SJCRH30 (cell line): Measurements from ENCODE around the gene IL12RB1. TPM values are rescaled to one million over a fixed set of nuclear protein-coding genes. Genes with fewer than 3 reads are reported as not detected.
"Not testable (repeated sequence)": the region's sequence is repeated elsewhere in the genome, so short reads cannot be mapped to it uniquely, and the experiment has no call there.

Experiments
- DNase-seq, 2 experiments: peaks; one replicate each; pipeline ENCODE4 v3.0.0-alpha.2; 2015 to 2020
- H3K27ac ChIP-seq: fragments of 250-450 bp; sonication (Bioruptor Pico); 2 replicates; pipeline ENCODE4 v1.5.1; 2020; ENCODE audit warnings: mild to moderate bottlenecking, moderate library complexity
- H3K27me3 ChIP-seq: fragments of 250-450 bp; sonication (Bioruptor Pico); 2 replicates; pipeline ENCODE4 v1.5.1; 2020; ENCODE audit warnings: mild to moderate bottlenecking, moderate library complexity
- H3K36me3 ChIP-seq: fragments of 250-450 bp; sonication (Bioruptor Pico); 2 replicates; pipeline ENCODE4 v1.5.1; 2020; ENCODE audit warnings: mild to moderate bottlenecking, moderate library complexity
- H3K4me1 ChIP-seq: fragments of 250-450 bp; sonication (Bioruptor Pico); 2 replicates; pipeline ENCODE4 v1.5.1; 2020; ENCODE audit warnings: mild to moderate bottlenecking, moderate library complexity
- H3K4me3 ChIP-seq: fragments of 250-450 bp; sonication (Bioruptor Pico); 2 replicates; pipeline ENCODE4 v1.5.1; 2020; ENCODE audit warnings: mild to moderate bottlenecking, moderate library complexity
- H3K9me3 ChIP-seq: fragments of 250-450 bp; sonication (Bioruptor Pico); replicated peaks from 2 replicates; pipeline ENCODE4 v1.5.1; 2020; ENCODE audit warnings: mild to moderate bottlenecking, moderate library complexity
- total RNA-seq: library from RNA; depleted of rRNA; stranded (reverse); fragments of >200 nt; shearing (Covaris generic); gene quantifications from 2 replicates; pipeline ENCODE4 v1.2.3, GENCODE V29; 2014

The IL12RB1 gene
- total RNA-seq, 1 experiment from 2014 or later, result not detected

DNA sequence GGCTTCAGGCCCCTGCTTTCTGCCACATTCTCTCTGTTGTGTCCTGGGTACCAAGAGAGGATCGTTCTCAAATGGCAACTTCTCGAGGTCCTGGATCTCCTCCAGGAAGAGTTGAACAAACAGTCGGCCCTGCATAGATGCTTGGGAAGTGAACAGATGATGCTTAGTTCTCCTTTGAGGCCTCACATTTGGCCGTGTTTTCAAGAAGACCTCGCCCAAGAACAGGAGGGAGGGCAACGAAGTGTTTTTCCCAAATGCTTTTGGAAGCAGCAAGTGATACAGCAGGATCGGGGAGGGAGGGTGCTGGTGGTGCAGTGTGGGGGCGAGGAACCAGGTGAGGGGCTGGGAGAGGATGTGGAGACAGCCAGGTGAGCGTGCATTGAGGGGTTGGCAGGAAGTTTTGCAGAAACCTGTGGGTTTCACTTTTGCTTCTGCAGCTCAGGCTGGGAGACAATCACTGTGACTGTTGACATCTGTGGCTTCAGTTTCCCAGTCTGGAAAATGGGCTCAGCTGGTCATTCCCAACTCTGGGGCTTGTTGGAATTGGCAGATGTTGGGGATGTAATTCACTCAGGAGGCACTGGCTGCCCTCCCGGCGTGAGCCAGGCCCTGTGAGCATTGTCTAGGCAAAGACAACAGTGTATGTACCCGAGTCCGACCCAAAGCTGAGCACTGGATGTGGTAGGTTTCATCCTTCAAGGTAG is 32.4 kb upstream of the IL12RB1 start:
- Histone ChIP-seq H3K4me3 (no peak overlapping the region), H3K27ac (no peak overlapping the region), H3K9me3 (no peaks in the 10 kb centered on the region), H3K4me1 (0 out of 2 replicates have a peak, but pooled peaks cover 5% of the 10 kb centered on the region), H3K27me3 (no peaks in the 10 kb centered on the region), H3K36me3 (no peaks in the 10 kb centered on the region)
- no peak for DNase-seq

DNA sequence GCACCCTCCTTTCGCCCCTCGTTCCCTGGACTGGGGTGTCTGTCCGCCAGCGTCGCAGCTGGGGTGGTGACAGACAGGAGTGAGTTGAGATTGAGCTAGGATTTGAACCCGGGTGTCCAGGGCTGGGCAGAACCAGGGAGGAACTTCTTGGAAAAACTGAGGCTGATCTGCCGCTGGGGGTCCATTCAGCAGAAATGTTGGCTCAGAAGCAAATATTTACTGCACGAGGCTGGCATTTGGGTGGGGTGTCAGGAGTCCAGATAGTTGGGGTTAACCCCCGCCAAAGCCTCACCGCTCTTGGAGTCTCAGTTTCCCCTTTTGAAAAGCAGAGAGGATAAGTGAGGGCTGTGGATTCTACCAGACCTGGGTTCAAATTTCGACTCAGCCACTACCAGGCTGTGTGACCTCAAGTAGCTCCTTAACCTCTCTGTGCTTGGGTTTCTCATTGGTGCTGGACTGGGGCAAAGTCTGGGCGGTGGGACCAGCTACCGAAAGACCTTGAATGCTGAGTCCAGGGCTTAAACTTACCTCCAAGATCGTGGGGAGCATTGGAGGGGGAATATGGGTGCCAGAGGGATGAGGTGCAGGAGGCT is 31.8 kb upstream of the IL12RB1 start:
- DNase-seq, result no peak
- Histone ChIP-seq H3K4me3 (peak overlapping the region; percentile 76), H3K9me3 (no peaks in the 10 kb centered on the region), H3K36me3 (no peaks in the 10 kb centered on the region), H3K27me3 (no peaks in the 10 kb centered on the region), H3K4me1 (0 out of 2 replicates have a peak, but pooled peaks cover 5% of the 10 kb centered on the region), H3K27ac (peak overlapping the region; percentile 38; the same call in 1 of the 2 replicates)

DNA sequence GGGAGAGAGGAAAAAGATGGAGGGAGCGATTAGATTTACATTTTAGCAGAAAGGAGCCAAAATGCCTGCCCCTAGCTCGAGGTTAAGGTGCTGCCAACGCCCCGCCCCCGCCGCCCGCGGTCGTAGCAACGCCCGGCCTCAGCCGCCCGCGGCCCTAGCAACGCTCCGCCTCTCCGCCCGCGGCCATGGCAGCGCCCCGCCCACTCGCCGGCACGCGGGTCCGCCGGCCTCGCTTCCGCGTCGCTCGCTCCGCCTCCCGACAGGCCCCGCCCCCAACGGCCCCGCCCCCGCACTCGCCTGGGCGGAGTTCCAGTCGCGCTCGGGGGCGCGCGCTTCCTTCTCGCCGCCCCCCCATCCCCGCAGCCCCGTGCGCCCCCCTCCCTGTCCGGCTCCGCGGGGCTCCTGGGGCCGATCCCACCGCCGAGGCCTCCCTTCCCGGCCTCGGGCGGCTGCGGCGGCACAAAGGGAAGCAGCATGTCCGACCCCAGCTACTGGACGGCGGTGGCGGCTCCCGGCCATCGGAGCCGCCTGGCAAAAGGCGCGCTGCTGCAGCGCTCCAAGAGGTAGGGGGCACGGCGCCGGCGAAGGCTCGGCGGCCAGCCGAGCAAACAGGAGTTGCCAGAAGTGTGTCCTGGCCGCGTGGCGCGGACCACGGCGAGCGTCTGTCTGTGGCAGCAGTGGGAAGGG is 31.1 kb upstream of the IL12RB1 start:
- peak; percentile 88 to 93 for DNase-seq
- peak overlapping the region; percentile 38; the same call in 1 of the 2 replicates for H3K27ac ChIP-seq

DNA sequence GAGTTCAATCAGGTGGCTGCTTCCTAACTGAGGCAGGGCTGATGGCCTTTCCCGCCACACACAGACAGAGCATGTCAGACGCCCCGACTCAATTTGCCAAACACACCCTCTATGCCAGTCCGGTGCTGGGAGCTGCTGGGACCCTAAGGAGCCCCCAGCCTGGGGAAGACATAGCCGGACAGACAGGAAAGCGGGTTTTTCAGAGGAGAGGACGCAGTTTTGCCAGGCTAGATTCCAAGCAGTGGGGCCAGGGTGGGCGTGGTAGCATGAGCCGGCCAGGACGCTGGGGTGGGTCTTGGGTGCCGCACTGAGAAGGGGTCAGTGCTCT is 30.6 kb upstream of the IL12RB1 start:
- Histone ChIP-seq H3K4me3 (peak overlapping the region; percentile 76), H3K27ac (no peak overlapping the region), H3K27me3 (no peaks in the 10 kb centered on the region; the same call in 1 of the 2 replicates), H3K4me1 (0 out of 2 replicates have a peak, but pooled peaks cover 5% of the 10 kb centered on the region), H3K9me3 (no peaks in the 10 kb centered on the region), H3K36me3 (no peaks in the 10 kb centered on the region)
- no peak for DNase-seq

More for the DNA sequence above, 31.1 kb upstream of the IL12RB1 start:
- Histone ChIP-seq H3K9me3 (no peaks in the 10 kb centered on the region), H3K4me1 (0 out of 2 replicates have a peak, but pooled peaks cover 5% of the 10 kb centered on the region), H3K36me3 (no peaks in the 10 kb centered on the region), H3K27me3 (no peaks in the 10 kb centered on the region), H3K4me3 (peak overlapping the region; percentile 76)

DNA sequence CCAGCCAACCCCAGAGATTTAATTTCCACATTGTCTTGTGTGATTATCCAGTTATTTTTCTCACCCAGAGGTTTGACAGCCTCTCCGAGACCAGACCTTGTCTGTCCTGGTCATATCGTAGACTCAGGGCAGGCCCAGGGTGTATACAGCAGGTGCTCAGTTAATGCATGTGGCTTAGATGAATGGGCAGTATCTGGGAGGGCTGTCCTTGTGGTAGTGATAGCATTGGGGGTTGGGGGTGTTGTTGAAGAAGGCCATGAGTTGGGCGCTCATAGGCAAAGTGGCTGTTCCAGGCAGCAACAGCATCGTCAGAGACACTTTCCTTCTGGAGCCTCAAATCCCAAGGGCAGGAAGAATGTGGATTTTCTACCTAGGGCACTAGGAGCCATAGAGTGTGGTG is 27.7 kb upstream of the IL12RB1 start:
- no peak overlapping the region for H3K27ac ChIP-seq
- DNase-seq, result no peak
- peaks cover 12% of the 10 kb centered on the region for H3K27me3 ChIP-seq
- no peaks in the 10 kb centered on the region for H3K36me3 ChIP-seq
- peaks cover 12% of the 10 kb centered on the region for H3K4me1 ChIP-seq
- no peak overlapping the region for H3K4me3 ChIP-seq
- H3K9me3 ChIP-seq, result no peaks in the 10 kb centered on the region

DNA sequence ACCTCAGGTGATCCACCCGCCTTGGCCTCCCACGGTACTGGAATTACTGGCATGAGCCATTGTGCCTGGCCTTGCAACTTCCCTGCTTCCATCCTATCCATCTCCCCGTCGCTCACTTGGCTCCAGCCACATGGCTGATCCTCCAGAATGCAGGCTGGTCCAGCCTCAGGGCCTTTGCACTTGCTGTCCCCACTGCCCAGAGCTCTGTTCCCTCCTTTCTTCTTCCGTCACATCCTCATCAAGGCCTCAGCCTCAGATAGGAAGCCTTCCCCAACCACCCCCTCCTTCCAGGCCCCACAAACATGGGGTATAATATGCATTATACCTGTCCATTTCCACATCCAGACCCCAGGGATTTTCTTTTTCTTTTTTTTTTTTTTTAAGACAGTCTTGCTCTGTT is 27.1 kb upstream of the IL12RB1 start:
- peaks cover 18% of the 10 kb centered on the region for H3K27me3 ChIP-seq
- no peaks in the 10 kb centered on the region for H3K36me3 ChIP-seq
- H3K4me1 ChIP-seq, result peaks cover 12% of the 10 kb centered on the region
- no peak for DNase-seq
- H3K4me3 ChIP-seq, result no peak overlapping the region
- no peaks in the 10 kb centered on the region for H3K9me3 ChIP-seq
- H3K27ac ChIP-seq, result no peak overlapping the region

DNA sequence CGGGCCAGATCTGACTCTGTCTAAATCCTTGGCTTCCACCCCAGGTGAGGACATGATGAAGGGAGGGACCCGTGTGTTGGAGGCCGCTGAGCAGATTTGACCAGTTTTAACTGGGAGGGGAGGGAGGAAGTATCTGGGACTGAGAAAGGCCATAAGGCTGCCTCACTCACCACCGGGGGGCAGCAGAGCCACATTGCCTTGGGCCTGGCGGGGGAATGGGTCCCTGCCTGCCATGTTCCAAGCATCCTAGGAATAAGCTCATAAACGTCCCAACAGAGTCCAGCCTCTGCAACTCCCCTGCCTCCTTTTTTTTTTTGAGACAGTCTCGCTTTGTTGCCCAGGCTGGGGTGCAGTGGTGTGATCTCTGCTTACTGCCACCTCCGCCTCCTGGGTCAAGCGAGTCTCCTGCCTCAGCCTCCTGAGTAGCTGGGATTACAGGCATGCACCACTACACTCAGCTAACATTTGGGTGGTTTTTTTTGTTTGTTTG is 26.3 kb upstream of the IL12RB1 start:
- peaks cover 18% of the 10 kb centered on the region for H3K27me3 ChIP-seq
- no peak overlapping the region for H3K4me3 ChIP-seq
- peak; percentile 85 to 95 for DNase-seq
- H3K9me3 ChIP-seq, result no peaks in the 10 kb centered on the region
- H3K36me3 ChIP-seq, result no peaks in the 10 kb centered on the region
- H3K27ac ChIP-seq, result no peak overlapping the region
- H3K4me1 ChIP-seq, result peaks cover 10% of the 10 kb centered on the region

DNA sequence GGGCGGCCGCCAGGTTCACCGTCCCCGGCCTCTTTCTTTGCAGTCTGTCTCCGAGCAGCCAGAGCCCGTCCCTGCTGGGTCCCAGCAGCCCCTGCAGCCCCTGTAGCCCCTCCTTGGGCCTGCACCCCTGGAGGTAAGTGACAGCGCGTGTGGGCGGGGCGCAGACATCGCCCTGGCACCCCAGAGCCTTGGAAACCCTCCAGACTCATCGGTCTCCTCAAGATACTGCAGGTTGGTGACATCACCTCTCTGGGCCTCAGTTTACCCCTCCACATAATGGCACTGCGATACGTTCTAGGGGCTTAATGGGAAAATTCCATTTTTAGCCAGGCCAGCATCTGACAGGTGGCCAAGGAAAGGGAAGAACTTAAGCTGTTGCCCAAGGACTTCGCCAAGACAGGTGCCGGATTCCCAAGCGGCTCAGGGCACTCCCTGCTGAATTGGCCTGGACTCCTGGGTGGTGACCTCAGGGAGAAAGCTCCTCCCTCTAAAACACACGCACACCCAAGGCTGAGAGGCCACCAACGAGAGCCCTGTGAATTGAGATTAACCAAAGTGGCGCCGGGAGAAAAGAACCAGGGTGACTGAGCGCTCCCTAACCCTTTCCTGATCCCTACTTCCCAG is 24.0 kb upstream of the IL12RB1 start:
- Histone ChIP-seq H3K27me3 (peaks cover 25% of the 10 kb centered on the region), H3K27ac (no peak overlapping the region), H3K36me3 (no peaks in the 10 kb centered on the region), H3K4me3 (peak overlapping the region; percentile 54), H3K9me3 (no peaks in the 10 kb centered on the region), H3K4me1 (peaks cover 7% of the 10 kb centered on the region)
- DNase-seq, result peak in 1 of 2 experiments; percentile 43

DNA sequence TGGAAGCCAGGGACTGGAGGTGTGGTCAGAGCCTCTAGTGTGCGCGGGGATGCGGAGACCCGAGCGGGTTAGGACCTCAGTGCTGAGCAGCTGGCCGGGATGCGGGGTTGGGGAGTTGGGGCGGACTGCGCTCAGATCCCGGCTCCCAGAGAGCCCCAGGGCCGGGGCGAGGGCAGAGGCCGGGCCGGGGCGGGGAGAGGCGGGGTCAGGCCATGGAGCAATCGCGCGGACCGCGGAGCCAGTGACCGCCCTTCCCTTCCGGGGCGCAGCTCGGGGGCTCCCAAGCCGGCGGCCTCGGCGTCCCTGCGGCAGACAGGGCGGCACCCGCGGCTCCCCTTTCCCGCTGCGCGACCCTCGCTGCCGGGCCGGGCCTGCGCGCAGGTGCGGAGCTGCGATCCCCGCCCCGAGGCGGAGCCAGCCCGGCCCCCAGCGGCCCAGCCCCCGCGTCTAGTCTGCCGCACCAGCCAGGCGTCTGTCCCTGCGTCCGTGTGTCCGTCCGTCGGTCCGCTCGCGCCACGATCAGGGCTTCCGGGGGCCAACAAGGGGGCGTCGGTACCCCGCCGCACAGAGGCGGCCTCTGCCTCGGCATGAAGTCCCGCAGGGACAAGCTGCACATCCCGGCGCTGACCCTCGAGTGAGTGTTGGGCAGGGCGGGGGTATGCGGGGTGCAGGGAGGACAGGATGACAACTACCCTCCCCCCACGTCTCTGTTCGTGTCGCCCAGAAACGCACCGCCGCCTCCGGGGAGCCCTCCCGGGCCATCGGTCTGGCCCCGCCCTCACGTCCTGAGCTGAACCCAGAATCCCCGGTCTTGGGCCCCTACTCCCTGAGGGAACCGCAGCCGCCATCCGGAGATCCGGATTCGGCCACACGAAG is 23.2 kb upstream of the IL12RB1 start:
- Histone ChIP-seq H3K9me3 (no peaks in the 10 kb centered on the region), H3K4me1 (peaks cover 7% of the 10 kb centered on the region), H3K27me3 (peaks cover 25% of the 10 kb centered on the region), H3K4me3 (peak overlapping the region; percentile 54), H3K27ac (no peak overlapping the region), H3K36me3 (no peaks in the 10 kb centered on the region)
- DNase-seq, result peak in 1 of 2 experiments; percentile 36

DNA sequence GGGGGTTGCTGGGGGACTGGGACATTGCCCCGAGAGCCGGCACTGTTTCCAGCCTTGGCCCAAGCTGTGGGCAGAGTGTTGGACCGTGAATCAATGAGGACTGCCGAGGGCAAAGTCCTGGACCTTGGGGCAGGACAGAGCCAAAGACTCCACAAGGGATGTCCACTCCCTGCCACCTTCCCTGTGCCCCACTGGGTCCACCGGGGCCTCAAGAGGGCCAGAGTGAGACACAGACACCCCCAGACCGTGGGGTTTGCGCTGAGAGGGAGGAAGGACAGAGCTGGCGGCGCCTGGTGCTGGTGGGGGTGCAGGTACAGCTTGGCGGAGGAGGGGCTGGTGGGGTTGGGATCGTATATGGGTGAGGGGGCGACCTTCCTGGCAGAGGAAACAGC is 22.6 kb upstream of the IL12RB1 start:
- Histone ChIP-seq H3K27me3 (peaks cover 25% of the 10 kb centered on the region), H3K4me1 (peaks cover 7% of the 10 kb centered on the region), H3K36me3 (no peaks in the 10 kb centered on the region), H3K4me3 (peak overlapping the region; percentile 54), H3K27ac (no peak overlapping the region), H3K9me3 (no peaks in the 10 kb centered on the region)
- DNase-seq, result no peak

DNA sequence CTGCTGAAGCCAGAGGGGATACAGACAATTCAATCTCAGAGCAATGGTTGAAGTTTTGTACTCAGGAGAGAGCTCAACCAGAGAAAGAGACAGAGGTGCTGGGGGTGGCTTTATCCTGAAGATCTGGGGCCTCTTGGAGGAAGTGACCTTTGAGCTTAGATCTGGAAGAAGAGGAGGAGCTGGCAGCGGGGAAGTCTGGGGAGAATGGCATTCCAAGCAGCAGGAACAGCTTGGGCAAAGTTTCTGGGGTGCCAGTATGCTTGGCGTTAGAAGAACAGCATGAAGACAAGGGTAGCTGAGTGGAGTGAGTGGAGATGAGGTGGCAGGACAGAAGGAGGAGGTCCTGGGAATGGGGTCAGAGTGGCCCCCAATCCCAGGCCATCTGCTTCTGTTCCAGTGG is 22.2 kb upstream of the IL12RB1 start:
- H3K36me3 ChIP-seq, result no peaks in the 10 kb centered on the region
- no peak for DNase-seq
- H3K4me3 ChIP-seq, result no peak overlapping the region
- H3K27ac ChIP-seq, result no peak overlapping the region
- peaks cover 7% of the 10 kb centered on the region for H3K4me1 ChIP-seq
- peaks cover 25% of the 10 kb centered on the region for H3K27me3 ChIP-seq
- H3K9me3 ChIP-seq, result no peaks in the 10 kb centered on the region

DNA sequence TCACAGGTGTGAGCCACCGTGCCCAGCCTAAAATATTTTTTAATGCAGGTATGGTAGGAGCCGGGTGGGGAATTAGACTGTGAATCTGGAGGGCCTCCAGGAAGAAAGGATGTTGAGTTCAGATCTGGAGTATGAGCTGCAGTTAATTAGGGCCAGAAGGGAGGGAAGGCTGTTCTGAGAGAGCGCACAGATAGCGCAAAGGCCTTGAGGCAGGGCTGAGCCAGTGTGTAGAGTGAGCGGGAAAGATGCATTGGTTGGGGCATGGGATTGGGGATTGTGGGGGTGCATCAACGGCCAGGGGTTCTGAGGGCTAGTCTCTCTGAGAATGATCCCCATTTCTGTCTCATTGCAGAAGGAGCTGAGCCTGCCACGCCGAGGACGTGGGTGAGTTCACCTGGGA is 20.5 kb upstream of the IL12RB1 start:
- no peak for DNase-seq
- no peaks in the 10 kb centered on the region for H3K36me3 ChIP-seq

DNA sequence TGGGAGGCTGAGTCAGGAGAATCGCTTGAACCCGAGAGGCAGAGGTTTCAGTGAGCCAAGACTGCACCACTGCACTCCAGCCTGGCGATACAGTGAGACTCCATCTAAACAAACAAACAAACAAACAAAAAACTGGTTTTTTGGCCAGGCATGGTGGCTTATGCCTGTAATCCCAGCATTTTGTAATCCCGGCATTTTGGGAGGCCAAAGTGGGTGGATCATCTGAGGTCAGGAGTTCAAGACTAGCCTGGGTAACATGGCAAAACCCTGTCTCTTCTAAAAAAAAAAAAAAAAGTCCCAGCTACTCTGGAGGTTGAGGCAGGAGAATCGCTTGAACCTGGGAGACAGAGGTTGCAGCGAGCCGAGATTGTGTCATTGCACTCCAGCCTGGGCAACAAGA is 18.5 kb upstream of the IL12RB1 start:
- not testable (repeated sequence) for DNase-seq, H3K36me3 ChIP-seq, H3K4me1 ChIP-seq, H3K9me3 ChIP-seq, H3K27ac ChIP-seq, H3K4me3 ChIP-seq
- H3K27me3 ChIP-seq, result peaks cover 31% of the 10 kb centered on the region

More for the DNA sequence above, 20.5 kb upstream of the IL12RB1 start:
- no peak overlapping the region for H3K4me3 ChIP-seq
- H3K27me3 ChIP-seq, result peaks cover 33% of the 10 kb centered on the region
- no peak overlapping the region for H3K27ac ChIP-seq
- peaks cover 7% of the 10 kb centered on the region for H3K4me1 ChIP-seq
- H3K9me3 ChIP-seq, result no peaks in the 10 kb centered on the region

DNA sequence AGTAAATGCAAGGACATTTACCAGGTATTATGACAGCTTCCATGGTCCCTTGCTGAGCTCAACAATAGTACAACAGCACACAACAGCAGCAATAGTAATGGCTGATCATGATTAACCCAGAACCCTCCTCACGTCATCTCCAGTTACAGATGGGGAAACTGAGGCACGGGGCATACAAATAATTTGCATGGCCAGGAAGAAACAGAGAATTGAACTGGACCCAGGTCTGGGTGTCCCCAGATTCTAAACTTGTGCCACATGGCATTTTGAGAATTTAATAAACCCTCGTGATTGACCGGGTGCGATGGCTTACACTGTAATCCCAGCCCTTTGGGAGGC is 18.0 kb upstream of the IL12RB1 start:
- DNase-seq, result no peak
- Histone ChIP-seq H3K4me3 (peak overlapping the region; percentile 25), H3K9me3 (no peaks in the 10 kb centered on the region), H3K27ac (no peak overlapping the region), H3K27me3 (peaks cover 31% of the 10 kb centered on the region), H3K36me3 (no peaks in the 10 kb centered on the region), H3K4me1 (no peaks in the 10 kb centered on the region)
